Erythroblast (primary cell): ENCODE data around the gene CERKL.

Source experiments
- GATA1 ChIP-seq: IDR thresholded peaks from 2 replicates; pipeline ENCODE4 v1.6.1; 2011; ENCODE audit warnings: low read depth, mild to moderate bottlenecking, control low read depth, low read length, moderate library complexity
- POLR2A ChIP-seq: IDR thresholded peaks from 2 replicates; pipeline ENCODE4 v1.6.1; 2011; ENCODE audit warnings: mild to moderate bottlenecking, low read length

GRCh38 chr2:181570833-181571661 is 85.9 kb downstream of the CERKL start:
- TF ChIP-seq POLR2A (no peak), GATA1 (no peak)
